ENCODE results near the gene ZMYND15. TPM values are rescaled to one million over a fixed set of nuclear protein-coding genes. Genes with fewer than 3 reads are reported as not detected.
A peak's percentile ranks its signal among the peaks of the same experiment; 100 is the strongest.

ZMYND15 gene
- total RNA-seq, 2 donors from 2014 or later: 0.91 to 7.3 TPM

- WGBS: 55% methylated on average over 3 of the region's 3 CpGs
- Histone ChIP-seq H3K4me3 (no peak overlapping the region), H3K36me3 (no peaks in the 10 kb centered on the region), H3K27me3 (replicated peaks; ENCODE audit: insufficient read depth) (no peaks in the 10 kb centered on the region), H3K27ac (no peak overlapping the region), H3K9me3 (no peaks in the 10 kb centered on the region), H3K4me1 (replicated peaks) (peaks cover 2% of the 10 kb centered on the region)
- intact Hi-C loops (cut with DNase I): no loop called here
- no peak for DNase-seq (ENCODE audit: low spot score)
- TF ChIP-seq POLR2A (IDR thresholded peaks at IDR 0.05) (no peak), POLR2AphosphoS5 (IDR thresholded peaks at IDR 0.05) (no peak)
- TF ChIP-seq, protein P1, sequence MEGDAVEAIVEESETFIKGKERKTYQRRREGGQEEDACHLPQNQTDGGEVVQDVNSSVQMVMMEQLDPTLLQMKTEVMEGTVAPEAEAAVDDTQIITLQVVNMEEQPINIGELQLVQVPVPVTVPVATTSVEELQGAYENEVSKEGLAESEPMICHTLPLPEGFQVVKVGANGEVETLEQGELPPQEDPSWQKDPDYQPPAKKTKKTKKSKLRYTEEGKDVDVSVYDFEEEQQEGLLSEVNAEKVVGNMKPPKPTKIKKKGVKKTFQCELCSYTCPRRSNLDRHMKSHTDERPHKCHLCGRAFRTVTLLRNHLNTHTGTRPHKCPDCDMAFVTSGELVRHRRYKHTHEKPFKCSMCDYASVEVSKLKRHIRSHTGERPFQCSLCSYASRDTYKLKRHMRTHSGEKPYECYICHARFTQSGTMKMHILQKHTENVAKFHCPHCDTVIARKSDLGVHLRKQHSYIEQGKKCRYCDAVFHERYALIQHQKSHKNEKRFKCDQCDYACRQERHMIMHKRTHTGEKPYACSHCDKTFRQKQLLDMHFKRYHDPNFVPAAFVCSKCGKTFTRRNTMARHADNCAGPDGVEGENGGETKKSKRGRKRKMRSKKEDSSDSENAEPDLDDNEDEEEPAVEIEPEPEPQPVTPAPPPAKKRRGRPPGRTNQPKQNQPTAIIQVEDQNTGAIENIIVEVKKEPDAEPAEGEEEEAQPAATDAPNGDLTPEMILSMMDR (IDR thresholded peaks at IDR 0.05): no peak
Observed at GRCh38 chr17:4728124-4728523, 11.5 kb upstream of the ZMYND15 start.

GRCh38 chr17:4733073-4733531 is 6.5 kb upstream of the ZMYND15 start:
- Histone ChIP-seq H3K36me3 (no peaks in the 10 kb centered on the region), H3K9me3 (no peaks in the 10 kb centered on the region), H3K4me1 (replicated peaks) (peaks cover 2% of the 10 kb centered on the region), H3K27me3 (replicated peaks; ENCODE audit: insufficient read depth) (no peaks in the 10 kb centered on the region), H3K27ac (no peak overlapping the region), H3K4me3 (no peak overlapping the region)
- WGBS: 90% methylated on average over 6 of the region's 6 CpGs
- intact Hi-C loops (cut with DNase I): loop anchor here (5.0 kb wide), 2 partner anchors 54 to 154 kb away; partner anchors contain the start of genes GLTPD2 and VMO1
- TF ChIP-seq, protein P1 (IDR thresholded peaks at IDR 0.05): peak in 1 of 4 experiments; percentile 18
- TF ChIP-seq POLR2AphosphoS5 (IDR thresholded peaks at IDR 0.05): no peak
- DNase-seq (ENCODE audit: low spot score): no peak

DNA sequence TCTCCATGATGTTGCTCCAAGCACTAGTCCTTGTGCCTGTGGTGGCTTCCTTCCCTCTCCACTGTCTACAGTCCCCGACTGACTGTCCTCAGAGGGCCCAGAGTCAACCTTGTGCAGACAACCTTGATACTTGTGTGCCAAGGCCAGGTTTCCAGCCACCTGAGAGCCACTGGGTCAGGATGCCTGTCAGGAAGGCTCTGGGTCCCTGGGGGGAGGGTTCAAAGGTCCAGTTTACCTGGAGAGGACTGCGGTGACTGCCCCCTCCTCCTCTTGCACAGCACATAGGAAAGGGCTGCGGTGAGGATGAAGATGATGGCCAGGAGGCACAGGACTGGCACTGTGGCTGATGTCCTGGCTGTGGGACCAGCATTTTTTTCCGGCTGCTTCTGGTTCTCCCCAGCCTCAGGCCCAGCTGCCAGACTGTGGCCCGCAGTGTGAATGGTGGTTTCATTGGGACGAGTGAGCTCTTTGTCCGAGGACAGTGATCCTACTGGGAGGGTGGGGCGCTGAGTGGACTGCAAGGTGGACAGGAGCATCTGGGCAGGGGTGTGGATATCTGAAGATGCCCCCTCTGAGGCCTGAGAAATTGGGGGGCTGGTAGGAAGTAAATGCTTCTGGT is 4.7 kb upstream of the ZMYND15 start:
- Histone ChIP-seq H3K27ac (no peak overlapping the region), H3K9me3 (no peaks in the 10 kb centered on the region), H3K27me3 (replicated peaks; ENCODE audit: insufficient read depth) (no peaks in the 10 kb centered on the region), H3K36me3 (no peaks in the 10 kb centered on the region), H3K4me1 (replicated peaks) (peaks cover 2% of the 10 kb centered on the region), H3K4me3 (no peak overlapping the region)
- no peak for TF ChIP-seq POLR2A (IDR thresholded peaks at IDR 0.05)
- TF ChIP-seq, protein P1 (IDR thresholded peaks at IDR 0.05): no peak
- TF ChIP-seq POLR2AphosphoS5 (IDR thresholded peaks at IDR 0.05): no peak
- 86% methylated on average over 8 of the region's 8 CpGs for WGBS
- intact Hi-C loops (cut with DNase I): loop anchor here (5.0 kb wide), 2 partner anchors 52 to 152 kb away; partner anchors contain the start of genes GLTPD2 and VMO1
- no peak for DNase-seq (ENCODE audit: low spot score)

DNA sequence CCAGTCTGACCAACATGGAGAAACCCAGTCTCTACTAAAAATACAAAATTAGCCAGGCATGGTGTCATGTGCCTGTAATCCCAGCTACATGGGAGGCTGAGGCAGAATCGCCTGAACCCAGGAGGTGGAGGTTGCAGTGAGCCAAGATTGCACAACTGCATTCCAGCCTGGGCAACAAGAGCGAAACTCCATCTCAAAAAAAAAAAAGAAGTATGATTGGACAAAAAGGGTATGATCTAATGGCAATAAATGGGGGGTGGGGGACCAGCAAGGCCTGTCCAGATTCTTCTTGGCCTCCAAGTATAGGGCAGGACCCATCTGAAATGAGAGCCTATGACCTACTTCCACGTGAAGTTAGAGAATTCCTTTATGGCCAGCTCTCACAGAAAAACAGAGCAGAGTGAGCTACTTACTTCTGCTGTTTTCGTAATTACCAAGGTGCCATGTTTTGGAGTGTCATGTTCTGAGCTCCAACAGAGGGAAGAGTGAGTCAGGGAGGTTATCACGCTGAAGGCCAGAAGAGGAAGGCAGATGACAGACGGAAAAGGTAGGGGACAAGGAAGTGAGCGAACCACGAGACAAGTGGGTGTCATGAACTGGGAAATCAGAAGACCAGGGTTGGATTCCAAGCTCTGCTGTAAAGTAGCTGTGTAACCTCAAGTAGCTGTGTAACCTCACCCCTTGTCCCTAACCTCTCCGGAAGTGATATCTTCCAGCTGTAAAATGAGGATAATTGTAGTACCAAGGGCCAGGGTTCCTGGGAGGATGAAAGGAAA is 3.6 kb upstream of the ZMYND15 start:
- 76% methylated on average over 9 of the region's 9 CpGs for WGBS
- no peaks in the 10 kb centered on the region for H3K4me1 ChIP-seq (replicated peaks)
- DNase-seq (ENCODE audit: low spot score): no peak

More for the DNA sequence above, 3.6 kb upstream of the ZMYND15 start:
- no peak for TF ChIP-seq POLR2A (IDR thresholded peaks at IDR 0.05)
- TF ChIP-seq, protein P1 (IDR thresholded peaks at IDR 0.05): no peak
- no peak for TF ChIP-seq POLR2AphosphoS5 (IDR thresholded peaks at IDR 0.05)
- Histone ChIP-seq H3K27me3 (replicated peaks; ENCODE audit: insufficient read depth) (no peaks in the 10 kb centered on the region), H3K36me3 (no peaks in the 10 kb centered on the region), H3K4me3 (no peak overlapping the region), H3K27ac (no peak overlapping the region), H3K9me3 (no peaks in the 10 kb centered on the region)
- intact Hi-C loops (cut with DNase I): no loop called here

Measured in prostate gland (tissue), 2 donors.